GM18498 (cell line): ENCODE data around the gene PDIA5.

Experiments used
- ATAC-seq: cut with Tn5 transposase; IDR thresholded peaks from one replicate; pipeline ENCODE4 v1.9.1; 2021; ENCODE audit warnings: mild to moderate bottlenecking, moderate library complexity; ENCODE audit not compliant: unreplicated experiment

PDIA5 gene

DNA sequence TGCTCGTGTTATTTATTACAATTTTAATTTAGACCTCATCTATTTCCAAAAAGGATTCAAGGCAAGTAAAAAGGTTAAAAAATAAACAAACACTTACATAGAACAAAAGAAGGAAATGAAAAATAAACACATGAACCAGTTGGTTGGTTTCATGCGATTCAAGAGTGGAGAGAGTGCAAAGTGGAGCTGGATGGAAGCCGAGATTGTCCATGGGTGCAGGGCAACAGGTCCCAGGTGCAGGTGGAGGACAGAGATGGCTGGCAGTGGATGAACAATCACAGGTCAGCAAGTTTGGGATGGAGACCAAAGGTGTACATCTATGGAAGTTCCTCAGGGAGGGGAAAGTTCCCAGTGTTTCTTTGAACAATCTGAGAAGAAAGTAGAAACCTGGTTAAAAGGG, 27.6 kb upstream of the PDIA5 start:
- ATAC-seq: no peak

DNA sequence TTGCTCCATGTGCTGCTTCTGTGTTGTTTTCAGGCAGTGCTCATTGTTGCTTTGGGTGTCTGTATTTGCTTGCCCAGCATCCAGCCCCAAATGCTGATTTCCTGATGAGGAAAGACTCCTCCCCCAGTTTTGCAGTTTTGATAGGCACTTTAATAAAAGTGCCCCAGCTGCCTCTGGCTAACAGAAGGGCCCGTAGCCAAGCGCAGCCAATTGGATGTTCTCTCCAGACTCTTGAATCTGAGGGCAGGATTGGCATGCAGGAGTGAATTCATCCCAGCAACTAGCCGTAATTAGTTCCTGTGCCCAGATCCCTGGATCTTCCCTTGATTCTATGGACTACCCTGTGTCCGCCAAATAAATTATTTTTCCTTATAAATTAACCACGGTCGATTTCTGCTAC, 24.4 kb upstream of the PDIA5 start:
- no peak for ATAC-seq

DNA sequence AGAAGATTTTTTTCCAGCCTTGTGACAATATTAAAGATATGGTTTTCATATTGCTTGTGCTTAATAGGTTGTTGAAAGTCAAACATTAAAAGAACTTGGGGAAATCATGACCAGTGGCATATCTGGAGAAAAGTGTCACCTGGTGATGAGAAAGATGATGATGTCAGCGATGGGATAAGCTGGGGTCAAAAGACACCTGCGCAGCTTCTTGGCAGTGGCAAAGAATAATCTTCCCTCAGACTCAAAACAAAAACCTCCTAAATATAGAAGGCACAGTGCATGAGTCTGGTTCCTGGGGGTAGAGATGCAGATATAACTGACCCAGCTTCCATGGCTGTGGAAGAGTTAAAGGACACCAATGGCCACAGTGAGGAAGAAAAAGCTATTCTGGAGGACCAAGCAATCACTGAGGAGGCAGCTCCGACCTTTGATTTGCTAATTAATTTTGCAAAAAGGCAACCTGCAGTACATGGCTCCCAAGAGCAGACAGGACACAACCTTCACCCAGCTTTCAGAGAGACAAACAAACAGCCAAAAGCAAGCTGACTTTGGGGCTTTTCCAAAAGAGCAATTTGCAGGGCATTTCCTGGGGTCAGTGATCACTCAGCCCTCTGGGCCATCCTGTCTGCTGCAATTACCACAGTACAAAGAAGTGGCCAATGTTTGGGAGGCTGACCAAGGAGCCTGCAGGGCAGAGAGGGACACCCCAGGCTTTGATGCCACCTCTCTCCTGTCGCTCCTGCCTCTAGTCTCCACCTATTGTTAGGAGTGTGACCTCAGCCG, 21.7 kb upstream of the PDIA5 start:
- ATAC-seq: no peak

DNA sequence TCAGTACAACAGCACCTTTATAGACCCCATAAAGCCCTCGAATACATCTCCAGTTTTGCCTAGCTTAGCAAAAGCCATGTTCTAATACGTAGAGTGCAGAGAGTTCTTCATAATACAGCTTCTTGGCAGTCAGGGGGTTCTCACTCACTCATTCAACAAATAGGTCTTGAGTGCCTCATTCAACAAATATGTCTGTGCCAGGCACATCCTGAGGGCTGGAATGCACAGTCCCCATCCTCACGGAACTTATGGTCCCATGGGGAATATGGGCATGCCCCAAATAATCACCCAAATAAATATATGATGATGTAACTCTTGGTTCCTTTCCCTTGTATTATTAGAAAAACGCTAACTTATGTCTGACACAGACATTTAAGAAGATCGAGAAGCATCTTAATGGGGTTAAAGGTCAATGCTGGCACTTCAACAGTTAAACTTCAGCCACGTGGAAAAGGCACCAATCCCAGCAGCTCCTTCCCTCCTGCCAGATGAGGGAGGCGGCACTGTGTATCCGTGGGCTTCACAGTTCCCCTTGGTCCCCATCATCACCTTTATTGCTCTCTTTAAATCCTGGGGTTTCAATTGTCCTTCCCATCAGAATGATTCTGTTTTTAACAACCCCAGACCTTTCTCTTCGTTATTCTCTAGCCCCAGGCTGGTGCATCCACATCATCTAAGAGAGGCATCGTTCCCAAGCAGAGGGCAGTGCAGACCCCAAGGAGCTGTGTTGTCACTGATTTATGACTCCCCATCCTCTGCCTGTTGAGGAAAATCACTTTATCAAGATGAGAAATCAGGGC, 20.4 kb upstream of the PDIA5 start:
- no peak for ATAC-seq

DNA sequence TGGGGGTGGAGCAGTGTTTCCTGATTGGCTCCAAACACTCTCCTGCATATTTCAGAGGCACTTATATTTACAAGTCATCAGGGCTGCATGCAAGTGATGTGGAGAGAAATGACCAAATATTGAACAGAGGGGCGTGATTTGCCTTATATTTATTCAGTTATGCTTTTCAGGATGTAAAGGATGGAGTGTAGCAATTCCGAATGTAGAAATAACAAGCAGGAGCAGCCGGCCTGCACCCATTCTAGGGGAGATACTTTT, 19.8 kb upstream of the PDIA5 start:
- ATAC-seq: no peak

DNA sequence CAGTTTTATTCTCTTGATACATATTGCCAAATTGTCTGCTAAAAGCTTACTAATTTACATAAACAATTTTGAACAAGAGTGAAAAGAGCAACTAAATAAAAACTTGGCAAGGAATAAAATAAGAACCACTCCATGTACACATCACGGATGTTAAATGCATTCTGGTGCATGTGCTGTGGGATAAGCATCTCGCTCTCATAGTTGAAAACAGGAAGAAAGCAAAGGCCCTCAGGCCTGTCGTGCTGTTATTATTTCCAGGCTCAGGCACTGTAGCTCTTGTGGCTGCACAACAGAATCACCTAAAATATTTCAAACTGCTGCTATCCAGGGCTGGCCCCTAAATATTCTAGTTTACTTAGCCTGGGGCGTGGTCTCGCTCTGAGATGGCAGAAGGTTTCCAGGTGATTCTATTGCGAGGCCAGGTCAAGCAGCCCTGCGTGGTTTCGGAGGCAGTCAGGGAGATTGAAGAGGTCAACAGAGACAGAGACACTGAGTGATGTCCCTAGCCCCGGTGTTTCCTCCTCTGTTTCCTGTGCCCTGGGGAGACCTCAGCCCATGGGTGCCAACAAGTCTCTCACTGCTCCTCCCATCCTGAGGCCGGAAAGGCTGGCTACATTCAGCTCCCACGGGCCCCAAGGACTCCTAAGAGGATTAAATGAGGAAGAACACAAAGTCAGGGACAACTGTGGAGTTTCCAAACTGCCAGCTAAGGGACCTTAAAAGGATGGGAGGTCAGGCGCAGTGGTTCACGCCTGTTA, 18.2 kb upstream of the PDIA5 start:
- no peak for ATAC-seq

DNA sequence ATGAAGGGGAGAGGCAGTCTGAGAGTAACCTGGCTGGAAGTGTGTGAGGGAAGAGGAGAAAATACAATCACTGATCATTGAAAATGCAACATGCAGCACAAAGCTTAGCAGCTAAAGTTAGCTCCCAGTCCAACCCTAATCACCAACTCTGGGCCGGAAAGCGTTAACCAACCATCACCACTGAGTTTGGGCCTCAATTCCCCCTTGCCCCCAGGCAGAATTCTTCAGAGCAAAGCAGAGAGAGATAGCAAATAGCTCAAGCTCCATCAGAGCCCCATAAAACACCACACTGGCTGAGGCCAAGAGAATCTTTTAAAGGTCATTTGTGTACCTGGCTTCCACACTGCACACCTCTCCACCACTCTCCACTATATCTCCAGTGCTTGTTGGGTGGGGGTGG, 16.2 kb upstream of the PDIA5 start:
- ATAC-seq: no peak

DNA sequence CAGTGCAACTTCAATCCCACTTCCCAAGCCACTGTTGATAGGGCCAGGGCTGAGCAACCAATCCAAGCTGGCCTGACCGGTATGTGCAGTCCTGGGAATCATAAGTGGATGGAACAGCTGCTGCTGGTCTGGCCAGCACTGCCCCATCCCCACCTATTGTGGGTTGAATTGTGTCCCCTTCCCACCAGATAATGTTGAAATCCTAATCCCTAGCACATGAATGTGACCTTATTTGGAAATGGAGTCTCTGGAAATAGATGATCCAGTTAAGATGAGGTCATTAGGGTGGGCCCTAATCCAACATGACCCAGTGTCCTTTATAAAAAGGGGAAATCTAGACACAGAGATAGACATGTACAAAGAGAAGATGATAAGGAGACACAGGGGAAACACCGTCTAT, 13.7 kb upstream of the PDIA5 start:
- no peak for ATAC-seq

DNA sequence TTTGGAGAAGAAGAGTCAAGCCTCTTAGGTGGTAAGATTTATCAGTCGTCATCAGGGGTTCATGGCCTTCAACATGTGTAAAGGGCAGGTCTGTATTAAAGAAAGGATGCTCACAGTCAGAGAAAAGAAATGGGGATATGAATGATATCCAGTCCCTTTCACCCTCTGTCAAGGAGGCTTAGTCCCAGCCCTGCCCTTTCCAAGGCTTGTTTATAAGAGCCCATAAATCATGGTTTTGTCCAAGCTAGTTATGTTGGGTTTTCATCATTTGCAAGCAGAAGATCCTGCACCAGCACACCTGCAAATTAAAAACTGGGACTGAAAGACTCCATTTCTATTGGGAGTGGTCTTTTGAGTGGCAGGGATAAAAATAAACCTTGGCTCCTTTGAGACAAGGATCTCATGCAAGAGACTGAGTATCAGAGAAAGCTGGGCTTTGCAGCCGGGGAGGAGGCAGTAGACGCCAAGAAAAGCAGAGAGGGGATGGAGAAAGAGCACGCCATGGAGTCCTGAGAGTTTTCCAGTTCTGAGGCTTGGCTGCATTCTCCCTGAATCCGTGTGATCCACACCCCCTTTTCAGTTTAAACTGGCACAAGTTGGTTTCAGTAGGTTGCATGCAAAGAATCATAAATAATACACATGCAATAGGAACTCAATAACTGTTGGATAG, 12.6 kb upstream of the PDIA5 start:
- ATAC-seq: no peak

DNA sequence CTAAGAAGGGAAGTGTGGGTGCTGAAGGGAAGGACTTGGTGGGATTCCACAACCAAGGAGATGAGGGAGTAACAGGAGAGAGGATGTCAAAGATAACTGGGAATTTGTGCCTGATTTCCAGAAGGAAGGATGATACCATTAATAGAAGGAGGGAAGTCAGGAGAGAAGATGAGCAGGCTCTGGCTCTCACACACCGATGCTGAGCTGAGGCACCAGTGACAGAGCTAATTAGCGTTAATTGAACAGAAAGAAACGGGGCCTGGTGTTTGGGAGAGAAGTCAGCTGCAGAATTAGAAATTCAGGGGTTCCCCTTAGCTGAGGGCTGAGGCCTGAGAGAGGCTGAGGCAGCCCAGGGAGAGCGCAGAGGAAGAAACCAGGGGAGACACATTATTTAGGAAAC, 11.9 kb upstream of the PDIA5 start:
- no peak for ATAC-seq

DNA sequence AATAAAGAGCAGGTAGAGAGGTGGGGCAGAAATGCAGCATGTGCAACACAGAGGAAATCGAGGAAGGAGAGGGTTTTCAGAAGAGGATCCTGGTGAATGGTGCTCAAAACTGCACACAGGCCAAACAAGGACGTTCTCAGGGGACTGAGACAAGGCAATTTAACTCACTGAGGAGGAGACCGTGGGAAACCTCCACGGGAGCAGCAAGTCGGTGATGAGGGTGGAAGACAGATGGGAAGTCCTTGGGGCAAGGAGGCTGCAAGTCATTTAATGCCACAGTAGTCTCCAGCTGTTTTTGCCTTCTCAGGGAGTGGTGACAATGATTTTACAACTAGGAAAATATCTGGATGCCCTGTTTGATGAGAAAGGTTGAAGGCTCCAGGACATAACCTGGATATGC, 11.5 kb upstream of the PDIA5 start:
- ATAC-seq: no peak

DNA sequence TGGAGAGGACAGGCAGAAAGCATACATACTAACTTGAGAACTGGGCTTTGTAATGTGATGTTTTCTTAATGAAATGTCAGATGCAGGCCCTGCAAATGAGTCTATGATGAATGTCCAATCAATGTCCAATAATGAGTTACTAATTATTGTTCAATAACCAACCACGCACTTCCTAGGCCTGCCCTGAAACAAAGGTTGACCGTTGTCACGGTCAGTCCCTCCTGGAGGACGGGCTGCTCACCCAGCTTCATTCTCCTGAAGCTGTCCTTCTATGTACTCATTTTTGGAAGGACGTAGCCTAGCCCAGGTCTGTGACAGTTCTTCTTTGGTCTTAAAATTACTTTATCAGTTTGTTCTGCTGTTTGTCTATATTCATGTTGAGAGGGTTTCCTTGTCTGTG, 8.3 kb upstream of the PDIA5 start:
- ATAC-seq: no peak

DNA sequence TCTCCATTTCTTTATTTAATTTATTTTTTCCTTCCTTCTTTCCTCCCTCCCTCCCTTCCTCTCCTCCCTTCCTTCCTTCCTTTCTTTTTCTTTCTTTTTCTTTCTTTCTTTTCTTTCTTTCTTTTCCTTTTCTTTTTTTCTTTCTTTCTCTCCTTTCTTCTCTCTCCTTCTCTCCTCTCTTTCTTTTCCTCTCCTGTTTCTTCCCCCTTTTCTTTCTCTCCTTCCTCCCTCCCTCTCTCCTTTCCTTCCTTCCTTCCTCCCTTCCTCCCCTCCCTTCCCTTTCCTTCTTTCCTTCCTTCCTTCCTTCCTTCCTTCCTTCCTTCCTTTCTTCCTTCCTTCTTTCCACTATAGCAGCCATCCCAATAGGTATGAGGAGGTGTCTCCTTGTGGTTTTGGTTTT, 6.8 kb upstream of the PDIA5 start:
- ATAC-seq: no peak

DNA sequence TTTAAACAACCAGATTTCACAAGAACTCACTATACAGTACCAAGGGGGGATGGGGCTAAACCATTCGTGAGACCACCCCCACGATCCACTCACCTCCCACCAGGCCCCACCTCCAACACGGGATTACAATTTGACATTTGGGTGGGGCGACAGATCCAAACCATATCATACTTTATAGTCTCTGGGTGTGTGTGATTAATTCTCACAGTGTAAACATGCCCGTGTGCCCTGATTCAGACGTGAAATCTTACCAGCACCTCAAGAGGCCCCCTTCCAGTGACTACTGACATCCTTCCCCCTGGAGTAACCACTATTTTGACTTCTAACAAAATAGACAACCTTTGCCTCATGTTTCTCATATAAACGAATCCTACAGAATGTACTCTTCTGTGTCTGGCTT, 5.0 kb upstream of the PDIA5 start:
- no peak for ATAC-seq

DNA sequence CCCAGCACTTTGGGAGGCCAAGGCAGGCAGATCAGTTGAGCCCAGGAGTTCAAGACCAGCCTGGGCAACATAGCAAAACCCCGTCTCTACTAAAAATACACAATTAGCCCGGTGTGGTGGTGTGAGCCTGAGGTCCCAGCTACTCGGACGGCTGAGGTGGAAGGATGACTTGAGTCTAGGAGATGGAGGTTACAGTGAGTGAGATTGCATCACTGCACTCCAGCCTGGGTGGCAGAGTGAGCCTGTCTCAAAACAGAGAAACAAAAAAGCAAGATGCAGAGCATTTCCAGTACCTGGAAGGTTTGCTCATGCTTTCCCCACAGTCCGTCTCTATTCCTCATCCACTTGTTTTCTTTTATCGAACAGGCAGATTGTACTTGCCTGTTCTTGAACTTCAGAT, 3.8 kb upstream of the PDIA5 start:
- ATAC-seq: no peak

DNA sequence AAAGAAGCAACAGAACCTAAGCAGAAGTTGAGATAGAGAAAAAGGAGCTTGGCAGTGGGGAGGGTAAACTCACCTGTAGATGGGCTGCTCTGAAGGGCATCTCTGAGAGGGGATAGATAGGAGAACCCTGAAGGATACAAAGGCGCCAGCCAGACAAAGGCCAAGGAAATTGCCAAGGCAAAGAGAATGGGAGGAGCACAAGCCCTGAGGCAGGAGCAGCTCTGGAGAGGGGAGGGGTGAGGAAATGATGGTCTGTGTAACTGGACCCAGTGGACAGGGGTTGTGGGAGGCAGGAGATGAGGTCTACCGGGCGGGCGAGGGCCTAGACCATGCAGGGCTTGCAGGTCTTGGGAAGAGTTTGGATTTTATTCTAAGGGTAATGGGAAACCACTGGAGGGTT, 2.3 kb upstream of the PDIA5 start:
- ATAC-seq: no peak

DNA sequence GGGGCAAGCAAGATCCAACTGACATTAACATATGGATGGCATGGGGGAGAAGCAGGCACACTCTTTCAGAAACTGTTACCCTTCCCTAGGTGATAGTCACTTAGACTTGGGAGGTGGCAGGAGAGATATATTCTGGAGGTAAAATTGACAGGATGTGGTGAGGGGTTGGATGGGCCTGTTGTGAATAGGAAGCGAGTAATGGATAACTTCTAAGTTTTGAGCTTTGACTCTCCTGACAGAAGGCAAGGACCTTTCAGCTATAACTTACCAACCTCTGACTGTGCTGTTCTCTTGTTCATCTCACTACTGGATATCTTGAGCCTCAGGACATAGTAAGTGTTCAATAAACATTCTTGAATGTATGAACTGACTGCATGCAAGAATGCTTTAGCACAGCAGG, 1.9 kb upstream of the PDIA5 start:
- ATAC-seq: no peak

DNA sequence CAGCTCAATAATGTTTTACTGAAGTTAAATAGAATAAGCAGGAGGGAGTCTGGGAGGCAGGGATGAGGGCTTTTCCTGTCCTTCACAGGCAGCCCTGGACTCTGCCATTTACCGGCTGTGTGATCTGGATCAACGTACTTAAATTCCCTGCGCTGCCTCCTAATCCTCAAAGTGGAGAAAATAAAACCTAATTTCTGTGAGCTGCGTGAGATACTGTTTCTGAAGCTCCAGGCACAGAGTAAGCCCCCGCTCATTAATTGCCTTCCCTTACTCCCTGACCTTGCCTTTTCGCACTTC, 278 bp upstream of the PDIA5 start:
- ATAC-seq: no peak

DNA sequence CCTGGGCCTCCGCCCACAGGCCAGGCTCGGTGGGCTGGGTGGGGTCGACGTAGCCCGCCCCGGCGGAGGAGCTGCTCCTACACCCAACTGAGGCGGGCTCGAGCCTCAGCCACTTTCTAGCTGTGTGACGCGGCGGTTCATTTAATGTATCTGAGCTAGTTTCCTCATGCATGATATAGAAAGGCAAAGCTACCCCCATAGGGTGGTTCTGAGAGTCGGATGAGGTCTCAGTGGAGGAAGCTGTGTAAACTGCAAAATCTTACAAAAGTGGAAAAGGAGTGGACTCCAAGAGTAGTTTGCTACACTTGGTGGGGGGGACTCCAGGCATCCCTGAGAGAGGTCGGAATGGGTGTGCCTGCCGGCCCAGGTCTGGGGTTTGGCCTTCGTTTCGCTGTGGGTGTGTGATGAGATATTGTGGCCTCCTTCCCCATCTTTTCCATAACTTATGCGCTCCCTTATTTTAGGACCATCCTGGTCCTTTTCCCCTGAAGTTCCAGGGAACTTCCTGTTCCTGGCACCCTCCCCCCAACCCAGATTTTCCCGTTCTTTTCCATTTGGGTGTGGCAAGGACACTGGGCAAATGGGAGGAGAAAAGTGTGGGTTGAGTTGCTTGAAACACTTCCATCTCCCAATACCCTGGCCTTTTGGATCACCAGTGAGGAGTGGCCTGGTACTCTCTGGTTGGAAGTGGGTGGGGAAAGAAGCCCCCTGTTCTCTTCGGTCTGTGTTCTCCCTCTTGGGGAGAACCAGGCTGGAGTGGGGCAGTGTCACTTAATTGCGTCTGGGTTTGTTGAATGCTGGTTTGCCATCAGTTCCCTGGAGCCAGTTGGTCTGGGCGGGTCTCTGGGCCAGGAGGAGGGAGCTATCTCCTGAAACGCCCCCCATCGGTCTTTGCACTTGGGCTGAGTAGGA, 1.1 kb downstream of the PDIA5 start:
- ATAC-seq: no peak

DNA sequence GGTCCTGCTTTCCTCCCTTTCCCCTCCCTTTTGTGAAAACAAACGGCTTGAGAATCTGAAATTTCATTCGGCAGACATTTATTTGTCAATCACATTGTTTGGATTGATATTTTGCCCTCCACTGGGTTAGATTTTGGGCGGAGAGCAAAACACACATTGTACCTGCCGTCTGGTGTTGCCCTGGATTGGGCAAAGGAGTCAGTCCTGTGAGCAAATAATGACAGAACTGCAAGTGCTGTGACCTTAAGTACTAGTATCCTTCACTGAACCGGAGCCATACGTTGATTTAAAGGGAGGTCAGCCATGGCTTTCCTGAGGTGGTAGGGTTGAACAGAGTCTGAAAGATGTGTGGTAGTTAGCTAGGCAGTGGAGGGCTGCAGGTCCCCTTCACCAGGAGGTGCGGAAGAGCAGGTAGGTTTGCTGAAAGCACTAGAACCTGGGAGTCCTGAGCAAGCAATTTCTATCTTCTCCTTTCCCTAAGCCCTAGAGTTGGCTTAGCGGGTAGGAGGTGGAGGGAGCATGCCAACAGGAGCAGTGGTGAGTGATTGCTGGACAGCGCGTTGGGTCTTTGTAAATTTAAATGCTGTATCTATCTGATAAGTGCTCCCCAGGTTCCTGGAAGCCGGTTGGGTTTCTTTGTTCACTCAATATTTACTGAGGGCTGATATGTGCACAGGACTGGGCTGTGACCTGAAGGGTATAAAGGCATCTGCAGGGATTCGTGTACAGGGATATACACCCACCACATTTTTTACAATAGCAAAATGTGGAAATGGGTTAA, 2.0 kb downstream of the PDIA5 start:
- ATAC-seq: no peak
